Hepatocyte (in vitro differentiated cells): ENCODE measurements around the gene GSTM5.

Experiments
- CTCF ChIP-seq: fragments of 200-600 bp; sonication (generic); IDR thresholded peaks from 2 replicates; pipeline ENCODE4 v1.5.1; 2016; ENCODE audit warnings: antibody characterized with exemption, mild to moderate bottlenecking; ENCODE audit not compliant: poor library complexity
- EZH2 ChIP-seq: fragments of 200-600 bp; sonication (generic); IDR thresholded peaks from 2 replicates; pipeline ENCODE4 v1.6.1; 2016; ENCODE audit warnings: antibody characterized with exemption, mild to moderate bottlenecking, borderline replicate concordance

GRCh38 chr1:109762821-109763645 is 51.0 kb downstream of the GSTM5 start:
- TF ChIP-seq CTCF = no peak
- no peak for TF ChIP-seq EZH2
